ENCODE data around the gene SPDYA.

Gene SPDYA

GRCh38 chr2:28833740-28834470 is 23.3 kb downstream of the SPDYA start:
- DNase-seq = no peak

- DNase-seq = no peak
Measured at GRCh38 chr2:28835781-28836180, 25.1 kb downstream of the SPDYA start.

- DNase-seq = no peak
Measured at GRCh38 chr2:28838971-28839370, 28.3 kb downstream of the SPDYA start.

DNA sequence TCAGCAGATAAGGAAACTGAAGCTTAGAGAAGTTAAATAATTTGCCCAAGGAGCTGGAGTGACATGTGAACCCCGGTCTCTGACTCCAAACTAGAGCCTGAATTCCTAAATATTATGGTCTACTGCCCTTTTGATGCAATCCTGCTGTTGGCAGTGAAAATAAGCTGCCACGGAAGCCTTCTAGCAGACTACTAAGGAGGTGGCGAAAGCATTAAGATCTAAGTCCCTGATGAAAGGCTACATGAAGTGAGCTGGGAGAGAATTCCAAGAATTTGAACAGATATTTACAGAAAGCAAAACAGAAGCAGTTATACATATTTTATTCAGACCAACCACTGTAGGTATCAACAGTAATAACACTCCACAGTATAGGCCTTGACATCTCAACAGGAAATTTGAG is 31.4 kb downstream of the SPDYA start:
- no peak for DNase-seq

- DNase-seq = no peak
Measured at GRCh38 chr2:28855193-28855592, 44.6 kb downstream of the SPDYA start.

- no peak for DNase-seq
Measured at GRCh38 chr2:28855977-28856376, 45.3 kb downstream of the SPDYA start.

DNA sequence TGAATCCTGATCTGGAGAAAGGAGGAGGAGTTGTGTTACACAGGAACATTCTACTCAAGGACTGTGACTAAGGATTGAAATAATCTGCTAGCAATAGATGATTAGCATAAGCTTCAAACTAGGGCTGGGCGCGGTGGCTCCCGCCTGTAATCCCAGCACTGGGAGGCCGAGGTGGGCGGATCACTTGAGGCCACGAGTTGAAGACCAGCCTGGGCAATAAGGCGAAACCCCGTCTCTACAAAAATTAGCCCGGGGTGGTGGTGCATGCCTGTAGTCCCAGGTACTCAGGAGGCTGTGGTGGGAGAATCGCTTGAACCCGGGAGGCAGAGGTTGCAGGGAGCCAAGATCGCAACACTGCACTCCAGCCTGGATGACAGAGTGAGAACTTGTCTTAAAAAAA is 58.0 kb downstream of the SPDYA start:
- no peak for DNase-seq

GRCh38 chr2:28869494-28870145 is 59.0 kb downstream of the SPDYA start:
- no peak for DNase-seq

- peak; percentile 90 for DNase-seq
Measured at GRCh38 chr2:28870146-28870891, 59.7 kb downstream of the SPDYA start, which contains the start of gene TRMT61B. Gene TRMT61B, minus strand, starts transcription at chr2:28870309. Its CDS starts 32 bp downstream, at chr2:28870277.

DNA sequence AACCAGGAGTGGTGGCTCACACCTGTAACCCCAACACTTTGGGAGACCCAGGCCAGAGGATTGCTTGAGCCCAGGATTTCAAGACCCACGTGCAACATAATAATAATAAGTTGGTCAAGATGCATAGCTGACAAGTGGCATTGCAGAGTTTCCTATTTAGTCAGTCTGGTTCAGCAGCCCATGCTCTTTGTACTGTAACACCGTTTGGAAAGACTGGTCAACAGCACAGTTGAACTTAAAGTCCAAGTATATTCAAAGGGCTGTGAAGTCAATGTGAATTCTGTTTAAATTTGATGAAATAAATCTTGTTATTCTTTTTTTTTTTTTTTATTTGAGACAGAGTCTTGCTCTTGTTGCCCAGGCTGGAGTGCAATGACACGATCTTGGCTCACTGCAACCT is 61.0 kb downstream of the SPDYA start:
- no peak for DNase-seq

- DNase-seq = no peak
Measured at GRCh38 chr2:28880193-28880592, 69.6 kb downstream of the SPDYA start.

DNA sequence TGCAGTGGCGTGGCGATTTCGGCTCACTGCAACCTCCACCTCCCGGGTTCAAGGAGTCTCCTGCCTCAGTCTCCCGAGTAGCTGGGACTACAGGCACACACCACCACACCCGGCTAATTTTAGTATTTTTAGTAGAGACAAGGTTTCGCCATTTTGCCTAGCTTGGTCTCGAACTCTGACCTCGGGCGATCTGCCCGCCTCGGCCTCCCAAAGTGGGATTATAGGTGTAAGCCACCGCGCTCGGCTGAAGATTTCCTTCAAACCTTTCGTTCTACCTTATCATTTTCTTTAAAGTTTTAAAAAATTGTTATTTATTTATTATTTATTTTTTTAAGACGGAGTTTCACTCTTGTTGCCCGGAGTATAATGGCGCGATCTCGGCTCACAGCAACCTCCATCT is 82.9 kb downstream of the SPDYA start:
- DNase-seq = no peak

DNA sequence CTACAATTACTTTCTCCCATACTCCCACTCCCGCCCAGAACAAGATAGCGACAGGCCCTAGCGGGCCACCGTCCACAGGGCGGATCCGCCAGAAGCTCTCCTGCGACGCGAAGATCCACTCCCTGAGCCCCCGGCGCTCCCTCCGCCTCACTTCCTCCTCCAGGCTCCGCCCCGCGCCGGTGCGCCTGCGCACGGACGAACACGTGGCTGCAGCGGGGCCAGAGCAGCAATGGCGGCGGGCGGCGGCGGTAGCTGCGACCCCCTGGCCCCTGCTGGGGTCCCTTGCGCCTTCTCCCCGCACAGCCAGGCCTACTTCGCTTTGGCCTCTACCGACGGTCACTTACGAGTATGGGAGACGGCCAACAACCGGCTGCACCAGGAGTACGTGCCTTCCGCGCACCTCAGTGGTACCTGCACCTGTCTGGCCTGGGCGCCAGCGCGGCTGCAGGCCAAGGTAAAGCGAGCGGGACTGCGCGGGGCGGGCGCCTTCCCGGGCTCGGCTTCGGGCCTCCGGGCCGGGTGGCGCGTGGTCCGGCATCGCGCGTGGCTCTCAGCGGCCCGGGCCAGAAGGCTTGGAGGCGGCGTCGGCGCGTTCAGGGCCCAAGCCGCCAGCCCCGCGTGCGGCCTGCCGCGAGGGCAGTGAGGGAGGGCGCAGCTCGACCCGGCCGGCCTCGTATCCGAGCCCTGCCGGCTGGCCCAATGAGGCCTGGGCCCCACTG is 84.0 kb downstream of the SPDYA start, which contains the start of gene WDR43:
Gene WDR43 (plus strand): TSS at position 198 of the 719 bp plus-strand sequence. CDS start 32 bp downstream, at position 230.
- DNase-seq = peak; percentile 94

GRCh38 chr2:28895189-28895893 is 84.7 kb downstream of the SPDYA start:
- DNase-seq = no peak

GRCh38 chr2:28896906-28897305 is 86.3 kb downstream of the SPDYA start:
- peak; percentile 23 for DNase-seq

GRCh38 chr2:28898048-28898447 is 87.4 kb downstream of the SPDYA start:
- DNase-seq = no peak

Data from amniotic stem cell (primary cell).